Tibial nerve (tissue), 4 donors: Measurements from ENCODE around the gene DDX17. TPM values are rescaled to one million over a fixed set of nuclear protein-coding genes. Genes with fewer than 3 reads are reported as not detected.

Experiments
- DNase-seq, 2 donors: peaks; one replicate each; pipeline ENCODE4 v3.0.0-alpha.2; 2019; ENCODE audit warnings: low spot score in 2 of 2
- H3K27ac ChIP-seq, 4 donors: fragments of 200-600 bp; sonication (generic) in 3 of 4; one replicate each; pipeline ENCODE4 v1.5.1; 2017 to 2019; ENCODE audit warnings: mild to moderate bottlenecking in 1 of 4
- H3K27me3 ChIP-seq, 2 donors: fragments of 200-600 bp; sonication (generic) in 1 of 2; one replicate each; pipeline versions ENCODE4 v1.5.1 to v1.6.0; 2017 to 2019
- H3K36me3 ChIP-seq, 3 donors: fragments of 200-600 bp; sonication (generic); one replicate each; pipeline ENCODE4 v1.5.1; 2018 to 2019
- H3K4me1 ChIP-seq, 4 donors: fragments of 200-600 bp; sonication (generic) in 3 of 4; one replicate each; pipeline ENCODE4 v1.5.1; 2017 to 2019
- H3K4me3 ChIP-seq, 4 donors: fragments of 200-600 bp; sonication (generic) in 3 of 4; one replicate each; pipeline ENCODE4 v1.5.1; 2017 to 2019; ENCODE audit warnings: mild to moderate bottlenecking in 1 of 4, moderate library complexity in 1 of 4
- H3K9me3 ChIP-seq, 4 donors: fragments of 200-600 bp; sonication (generic) in 3 of 4; one replicate each; pipeline ENCODE4 v1.5.1; 2017 to 2019
- EP300 ChIP-seq, 2 donors: sonication (generic); formaldehyde crosslinking; IDR thresholded peaks; one replicate each; pipeline ENCODE4 v1.6.1; 2017; ENCODE audit warnings: antibody characterized with exemption in 2 of 2, mild to moderate bottlenecking in 1 of 2
- POLR2A ChIP-seq, 2 donors: fragments of 450-650 bp; IDR thresholded peaks; one replicate each; pipeline ENCODE4 v1.6.1; 2017; ENCODE audit warnings: antibody characterized with exemption in 2 of 2, mild to moderate bottlenecking in 2 of 2, moderate library complexity in 2 of 2
- WGBS, 2 donors: methylation state at CpG; one replicate each; pipeline ENCODE4 v1.1.5; 2018; 5-methylcytosine and 5-hydroxymethylcytosine counted together
- total RNA-seq, 4 donors: library from RNA; depleted of rRNA; stranded (reverse); fragments of >200 nt; gene quantifications; one replicate each; pipeline ENCODE4 v1.1.0, GENCODE V29; 2016
- TF ChIP-seq, protein P1 (sequence below), 5 experiments: fragments of 200-600 bp in 3 of 5; fragments of 450-650 bp in 2 of 5; sonication (generic) in 3 of 5; IDR thresholded peaks; one replicate each; pipeline ENCODE4 v1.5.1; 2016 to 2019; ENCODE audit warnings: antibody characterized with exemption in 5 of 5, mild to moderate bottlenecking in 3 of 5, moderate library complexity in 2 of 5

The DDX17 gene
- total RNA-seq, 4 donors from 2014 or later, result 734 to 934 (median 864) TPM

DNA sequence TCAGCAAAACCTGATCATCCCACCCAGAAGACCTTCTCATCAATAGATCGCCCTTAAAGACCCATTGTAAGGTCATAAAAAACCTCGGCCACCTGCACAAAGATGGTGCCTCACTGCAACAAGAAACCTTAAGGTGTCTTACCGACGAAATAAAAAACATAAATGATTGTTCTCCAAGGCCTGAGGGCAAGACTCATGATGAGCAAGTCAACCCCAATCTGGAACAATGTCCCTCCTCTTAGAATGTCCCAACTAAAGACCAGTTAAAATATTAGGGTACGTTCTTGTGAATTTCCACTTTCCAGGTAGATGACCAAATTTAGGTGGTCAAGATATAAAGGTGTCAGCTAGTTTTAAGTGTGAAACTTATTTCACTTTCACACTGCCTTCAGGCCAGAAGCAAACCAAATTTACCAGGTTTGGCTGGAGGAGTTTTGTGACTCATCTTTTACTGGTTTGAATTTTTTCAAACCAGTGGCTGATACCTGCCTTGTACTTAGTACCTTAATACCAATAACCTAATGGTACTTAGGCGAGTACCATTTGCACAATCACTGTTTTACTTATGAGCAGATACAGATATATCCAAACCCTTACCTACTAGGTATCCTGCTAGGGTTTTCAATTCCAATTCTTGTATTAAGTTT, 23.3 kb downstream of the DDX17 start:
- H3K27me3 ChIP-seq, result no peaks in the 10 kb centered on the region
- TF ChIP-seq EP300 (IDR thresholded peaks at IDR 0.05), result no peak
- TF ChIP-seq POLR2A (IDR thresholded peaks at IDR 0.05), result no peak
- TF ChIP-seq, protein P1, sequence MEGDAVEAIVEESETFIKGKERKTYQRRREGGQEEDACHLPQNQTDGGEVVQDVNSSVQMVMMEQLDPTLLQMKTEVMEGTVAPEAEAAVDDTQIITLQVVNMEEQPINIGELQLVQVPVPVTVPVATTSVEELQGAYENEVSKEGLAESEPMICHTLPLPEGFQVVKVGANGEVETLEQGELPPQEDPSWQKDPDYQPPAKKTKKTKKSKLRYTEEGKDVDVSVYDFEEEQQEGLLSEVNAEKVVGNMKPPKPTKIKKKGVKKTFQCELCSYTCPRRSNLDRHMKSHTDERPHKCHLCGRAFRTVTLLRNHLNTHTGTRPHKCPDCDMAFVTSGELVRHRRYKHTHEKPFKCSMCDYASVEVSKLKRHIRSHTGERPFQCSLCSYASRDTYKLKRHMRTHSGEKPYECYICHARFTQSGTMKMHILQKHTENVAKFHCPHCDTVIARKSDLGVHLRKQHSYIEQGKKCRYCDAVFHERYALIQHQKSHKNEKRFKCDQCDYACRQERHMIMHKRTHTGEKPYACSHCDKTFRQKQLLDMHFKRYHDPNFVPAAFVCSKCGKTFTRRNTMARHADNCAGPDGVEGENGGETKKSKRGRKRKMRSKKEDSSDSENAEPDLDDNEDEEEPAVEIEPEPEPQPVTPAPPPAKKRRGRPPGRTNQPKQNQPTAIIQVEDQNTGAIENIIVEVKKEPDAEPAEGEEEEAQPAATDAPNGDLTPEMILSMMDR (IDR thresholded peaks at IDR 0.05), result no peak
- no peaks in the 10 kb centered on the region for H3K9me3 ChIP-seq
- H3K36me3 ChIP-seq, result peaks cover 3 to 80% (median 26%) of the 10 kb centered on the region in 3 donors
- H3K27ac ChIP-seq, result no peak overlapping the region
- H3K4me1 ChIP-seq, result peaks cover 0 to 41% (median 0%) of the 10 kb centered on the region in 4 donors
- WGBS, 2 donors, result 90 to 93% methylated on average over 6 of the region's 6 CpGs
- DNase-seq, result no peak
- no peak overlapping the region for H3K4me3 ChIP-seq

DNA sequence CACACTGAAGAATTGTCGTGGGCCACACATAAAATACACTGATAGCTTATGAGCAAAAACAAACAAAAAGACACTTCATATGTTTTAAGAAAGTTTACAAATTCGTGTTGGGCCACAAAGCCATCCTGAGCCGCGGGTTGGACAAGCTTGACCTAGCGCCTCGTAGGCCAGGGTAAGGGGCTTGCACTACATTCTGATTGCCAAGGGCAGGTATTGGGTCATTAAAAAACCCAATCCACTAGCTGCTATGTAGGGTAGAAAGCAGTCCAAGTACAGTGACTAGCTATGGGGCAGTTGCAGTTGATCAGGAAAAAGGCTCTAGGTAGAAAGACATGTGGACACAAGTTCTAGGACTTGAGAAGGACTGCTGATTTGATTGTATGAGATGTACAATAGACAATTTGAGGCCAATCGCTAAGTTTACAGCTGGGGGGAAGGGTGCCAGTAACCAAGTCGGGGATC, 24.2 kb downstream of the DDX17 start:
- 69% methylated on average over 8 of the region's 8 CpGs for WGBS, 2 donors
- Histone ChIP-seq H3K36me3 (peaks cover 3 to 71% (median 18%) of the 10 kb centered on the region in 3 donors), H3K9me3 (no peaks in the 10 kb centered on the region), H3K4me3 (no peak overlapping the region), H3K27ac (no peak overlapping the region), H3K27me3 (no peaks in the 10 kb centered on the region), H3K4me1 (peaks cover 0 to 32% (median 0%) of the 10 kb centered on the region in 4 donors)
- TF ChIP-seq POLR2A (IDR thresholded peaks at IDR 0.05) (no peak), EP300 (IDR thresholded peaks at IDR 0.05) (no peak)
- TF ChIP-seq, protein P1 (IDR thresholded peaks at IDR 0.05), result no peak
- no peak for DNase-seq

DNA sequence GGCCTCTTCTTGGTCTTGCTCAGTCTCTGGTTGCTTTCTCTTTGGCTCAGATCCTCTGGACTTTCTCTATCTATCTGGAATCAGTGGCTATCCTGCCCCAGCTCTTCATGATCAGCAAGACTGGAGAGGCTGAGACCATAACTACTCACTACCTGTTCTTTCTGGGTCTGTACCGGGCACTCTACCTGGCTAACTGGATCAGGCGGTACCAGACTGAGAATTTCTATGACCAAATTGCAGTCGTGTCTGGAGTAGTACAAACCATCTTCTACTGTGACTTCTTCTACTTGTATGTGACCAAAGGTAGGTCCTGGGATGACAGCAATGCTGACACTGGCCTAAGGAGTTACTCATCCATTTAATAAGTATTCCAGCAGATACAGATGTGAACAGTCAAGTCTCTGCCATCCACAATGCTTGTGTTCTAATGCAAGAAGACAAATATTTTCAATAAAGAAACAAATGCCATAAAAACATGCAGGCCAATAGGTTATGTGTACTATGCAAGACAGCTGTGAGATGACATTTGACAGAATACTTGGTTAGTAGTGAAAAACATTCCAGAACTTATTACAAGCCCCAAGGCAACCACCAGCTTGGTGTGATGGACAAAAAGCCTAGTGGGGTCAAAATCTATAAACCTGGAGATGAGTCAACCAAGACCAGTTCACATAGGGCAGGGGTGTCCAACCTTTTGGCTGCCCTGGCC, 24.8 kb downstream of the DDX17 start:
- TF ChIP-seq, protein P1 (IDR thresholded peaks at IDR 0.05), result no peak
- TF ChIP-seq POLR2A (IDR thresholded peaks at IDR 0.05), result no peak
- Histone ChIP-seq H3K27ac (no peak overlapping the region), H3K27me3 (no peaks in the 10 kb centered on the region), H3K4me3 (no peak overlapping the region), H3K9me3 (no peaks in the 10 kb centered on the region), H3K4me1 (peaks cover 0 to 26% (median 0%) of the 10 kb centered on the region in 4 donors), H3K36me3 (peaks cover 3 to 65% (median 13%) of the 10 kb centered on the region in 3 donors)
- no peak for DNase-seq
- 91 to 92% methylated on average over 3 of the region's 3 CpGs for WGBS, 2 donors

DNA sequence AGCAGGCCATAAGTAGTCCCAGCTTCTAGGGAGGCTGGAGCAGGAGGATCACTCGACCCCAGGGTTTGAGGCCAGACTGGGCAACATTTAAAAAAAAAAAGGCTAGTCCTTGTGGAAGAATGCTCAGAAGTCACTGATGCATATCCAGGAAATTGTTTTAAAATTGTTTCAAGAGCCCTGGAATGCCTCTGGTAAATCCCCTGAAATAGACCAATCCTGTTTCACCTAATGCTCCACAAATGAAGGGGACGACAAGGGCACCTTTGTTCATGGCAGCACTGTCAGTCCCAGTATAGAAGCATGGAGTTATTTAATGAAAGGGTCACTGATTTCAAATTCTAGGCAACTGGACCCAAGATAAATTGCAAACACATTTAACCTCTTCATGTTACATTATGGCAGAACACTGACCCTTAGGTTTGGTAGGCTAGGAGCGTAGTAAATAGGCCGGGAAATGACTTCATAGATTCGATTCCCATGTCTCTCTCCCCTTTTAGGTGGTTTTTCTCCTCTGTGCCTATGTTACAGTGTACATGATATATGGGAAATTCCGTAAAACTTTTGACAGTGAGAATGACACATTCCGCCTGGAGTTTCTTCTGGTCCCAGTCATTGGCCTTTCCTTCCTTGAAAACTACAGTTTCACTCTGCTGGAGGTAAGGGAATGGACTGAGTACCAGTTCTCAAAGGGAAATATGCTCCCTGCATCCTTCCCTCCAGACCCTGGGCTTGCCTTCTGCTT, 26.8 kb downstream of the DDX17 start:
- Histone ChIP-seq H3K4me1 (peaks cover 0 to 11% (median 0%) of the 10 kb centered on the region in 4 donors), H3K27me3 (no peaks in the 10 kb centered on the region), H3K9me3 (no peaks in the 10 kb centered on the region), H3K27ac (peak overlapping the region in 1 of 4 donors; percentile 62), H3K36me3 (peaks cover 0 to 46% (median 3%) of the 10 kb centered on the region in 3 donors), H3K4me3 (no peak overlapping the region)
- no peak for DNase-seq
- no peak for TF ChIP-seq EP300 (IDR thresholded peaks at IDR 0.05)
- no peak for TF ChIP-seq POLR2A (IDR thresholded peaks at IDR 0.05)
- TF ChIP-seq, protein P1 (IDR thresholded peaks at IDR 0.05), result no peak
- 53 to 61% methylated on average over 7 of the region's 7 CpGs for WGBS, 2 donors
